ENCODE measurements around the gene NOSTRIN. TPM values are rescaled to one million over a fixed set of nuclear protein-coding genes. Genes with fewer than 3 reads are reported as not detected.

The NOSTRIN gene
- total RNA-seq, 4 donors from 2014 or later = 12.5 to 22.5 (median 16.1) TPM

GRCh38 chr2:168897449-168897848 lies 95.0 kb downstream of the NOSTRIN start:
- no peaks in the 10 kb centered on the region for H3K9me3 ChIP-seq
- WGBS, 2 donors (ENCODE audit: low coverage in 1 of 2) = 71 to 77% methylated on average over 1 of the region's 1 CpG
- H3K4me3 ChIP-seq = no peak overlapping the region
- TF ChIP-seq POLR2AphosphoS5 (IDR thresholded peaks at IDR 0.05) (no peak), EP300 (IDR thresholded peaks at IDR 0.05) (no peak), POLR2A (IDR thresholded peaks at IDR 0.05) (no peak), CTCF (IDR thresholded peaks at IDR 0.05) (no peak)
- ATAC-seq = no peak
- no peaks in the 10 kb centered on the region for H3K27me3 ChIP-seq
- no peaks in the 10 kb centered on the region for H3K4me1 ChIP-seq
- no peaks in the 10 kb centered on the region for H3K36me3 ChIP-seq
- H3K27ac ChIP-seq = no peak overlapping the region

- H3K36me3 ChIP-seq = no peaks in the 10 kb centered on the region
- H3K9me3 ChIP-seq = no peaks in the 10 kb centered on the region
- no peaks in the 10 kb centered on the region for H3K4me1 ChIP-seq
- no peak within 1 kb of the TSS for H3K27ac ChIP-seq
- no peaks in the 10 kb centered on the region for H3K27me3 ChIP-seq
- no peak for ATAC-seq
- H3K4me3 ChIP-seq = no peak within 1 kb of the TSS
- 42 to 56% methylated on average over 5 of the region's 5 CpGs for whole genome bisulfite sequencing, 2 donors (ENCODE audit: low coverage in 1 of 2)
- no peak for TF ChIP-seq POLR2AphosphoS5 (IDR thresholded peaks at IDR 0.05)
- no peak for TF ChIP-seq POLR2A (IDR thresholded peaks at IDR 0.05)
- no peak for TF ChIP-seq CTCF (IDR thresholded peaks at IDR 0.05)
- no peak for TF ChIP-seq EP300 (IDR thresholded peaks at IDR 0.05)
Observed at GRCh38 chr2:168901003-168901402, 98.6 kb downstream of the NOSTRIN start, which contains the start of gene G6PC2. Gene G6PC2 (plus strand): TSS chr2:168901291. CDS start chr2:168901332, 41 bp downstream.

- H3K9me3 ChIP-seq = no peaks in the 10 kb centered on the region
- ATAC-seq = no peak
- H3K4me1 ChIP-seq = no peaks in the 10 kb centered on the region
- TF ChIP-seq EP300 (IDR thresholded peaks at IDR 0.05) (no peak), POLR2A (IDR thresholded peaks at IDR 0.05) (no peak), CTCF (IDR thresholded peaks at IDR 0.05) (no peak), POLR2AphosphoS5 (IDR thresholded peaks at IDR 0.05) (no peak)
- no peaks in the 10 kb centered on the region for H3K27me3 ChIP-seq
- no peak overlapping the region for H3K4me3 ChIP-seq
- no peak overlapping the region for H3K27ac ChIP-seq
- H3K36me3 ChIP-seq = no peaks in the 10 kb centered on the region
- WGBS, 2 donors (ENCODE audit: low coverage in 1 of 2) = 86 to 89% methylated on average over 2 of the region's 2 CpGs
Observed at GRCh38 chr2:168903888-168904287, 101.5 kb downstream of the NOSTRIN start.

GRCh38 chr2:168904358-168904757 lies 101.9 kb downstream of the NOSTRIN start:
- no peak overlapping the region for H3K4me3 ChIP-seq
- no peaks in the 10 kb centered on the region for H3K36me3 ChIP-seq
- TF ChIP-seq CTCF (IDR thresholded peaks at IDR 0.05) (no peak), EP300 (IDR thresholded peaks at IDR 0.05) (no peak), POLR2AphosphoS5 (IDR thresholded peaks at IDR 0.05) (no peak), POLR2A (IDR thresholded peaks at IDR 0.05) (no peak)
- H3K9me3 ChIP-seq = no peaks in the 10 kb centered on the region
- no peaks in the 10 kb centered on the region for H3K27me3 ChIP-seq
- no peak for ATAC-seq
- 95 to 96% methylated on average over 3 of the region's 3 CpGs for WGBS, 2 donors (ENCODE audit: low coverage in 1 of 2)
- no peak overlapping the region for H3K27ac ChIP-seq
- H3K4me1 ChIP-seq = no peaks in the 10 kb centered on the region

- TF ChIP-seq EP300 (IDR thresholded peaks at IDR 0.05) (no peak), POLR2AphosphoS5 (IDR thresholded peaks at IDR 0.05) (no peak), CTCF (IDR thresholded peaks at IDR 0.05) (no peak), POLR2A (IDR thresholded peaks at IDR 0.05) (no peak)
- no peak for ATAC-seq
- no peaks in the 10 kb centered on the region for H3K36me3 ChIP-seq
- H3K27me3 ChIP-seq = no peaks in the 10 kb centered on the region
- H3K27ac ChIP-seq = no peak overlapping the region
- H3K4me3 ChIP-seq = no peak overlapping the region
- H3K4me1 ChIP-seq = peaks cover 0 to 8% (median 4%) of the 10 kb centered on the region in 3 donors
- H3K9me3 ChIP-seq = no peaks in the 10 kb centered on the region
- WGBS, 2 donors (ENCODE audit: low coverage in 1 of 2) = 83 to 94% methylated on average over 2 to 5 of the region's 8 CpGs
Observed at GRCh38 chr2:168907940-168908662, 105.7 kb downstream of the NOSTRIN start.

Data from gastroesophageal sphincter (tissue), 4 donors.